K562 (cell line): ENCODE data around the gene CHKB.

ENCODE experiments used
- CTCF ChIP-seq, 3 experiments: IDR thresholded peaks in 2 of 3; conservative IDR thresholded peaks in 1 of 3; 2 replicates each; pipeline ENCODE4 v1.5.1; 2011 to 2012; ENCODE audit warnings: low read length in 3 of 3, mild to moderate bottlenecking in 3 of 3, control low read depth in 2 of 3, improper control_type of control experiment in 1 of 3, inconsistent platforms in 1 of 3, low read depth in 1 of 3, mixed read lengths in 1 of 3, moderate library complexity in 1 of 3; ENCODE audit not compliant: insufficient read depth in 2 of 3
- EZH2 ChIP-seq: IDR thresholded peaks from 2 replicates; pipeline ENCODE4 v1.6.1; 2012; ENCODE audit warnings: low read depth, mild to moderate bottlenecking, inconsistent platforms, low read length, borderline replicate concordance
- FOXJ3 ChIP-seq: sonication (generic); formaldehyde crosslinking; IDR thresholded peaks from 2 replicates; pipeline ENCODE4 v1.4.0; 2020; ENCODE audit warnings: mild to moderate bottlenecking, missing genetic modification reagents
- FOXK1 ChIP-seq: sonication (generic); formaldehyde crosslinking; IDR thresholded peaks from 2 replicates; pipeline ENCODE4 v1.8.0; 2022; ENCODE audit warnings: missing genetic modification reagents, mild to moderate bottlenecking, borderline replicate concordance
- KAT7 ChIP-seq: sonication (generic); formaldehyde crosslinking; IDR thresholded peaks from 2 replicates; pipeline ENCODE4 v1.8.0; 2022; ENCODE audit warnings: missing genetic modification reagents, mild to moderate bottlenecking, borderline replicate concordance
- RBBP5 ChIP-seq: fragments of 200-600 bp; sonication (generic); IDR thresholded peaks from 2 replicates; pipeline ENCODE4 v1.6.1; 2012; ENCODE audit warnings: borderline replicate concordance, mild to moderate bottlenecking, low read length, control low read depth, inconsistent platforms; ENCODE audit not compliant: insufficient read depth, poor library complexity, severe bottlenecking
- ZNF311 ChIP-seq: fragments of 250-450 bp; sonication (Bioruptor Pico); IDR thresholded peaks from 2 replicates; pipeline ENCODE4 v1.4.0; 2020; ENCODE audit warnings: mild to moderate bottlenecking, moderate library complexity

GRCh38 chr22:50630376-50630775 is 47.7 kb upstream of the CHKB start:
- no peak for TF ChIP-seq CTCF (IDR thresholded peaks at IDR 0.05 in 2 of 3, conservative IDR thresholded peaks at IDR 0.05 in 1 of 3; ENCODE audit: insufficient read depth in 2 of 3, low read depth in 1 of 3, low read length in 3 of 3)
- TF ChIP-seq ZNF311: no peak
- TF ChIP-seq EZH2: no peak
- TF ChIP-seq FOXJ3 (CRISPR knock-in tag): no peak
- TF ChIP-seq KAT7 (CRISPR knock-in tag): no peak
- TF ChIP-seq RBBP5: no peak
- no peak for TF ChIP-seq FOXK1
